Measurements from ENCODE around the gene GPSM3.

Gene GPSM3

GRCh38 chr6:32177788-32178546, 14.5 kb downstream of the GPSM3 start, which contains the start of gene RNF5:
TSS of gene RNF5 (plus strand) at chr6:32178405. CDS start at chr6:32178512, 107 bp downstream.
- peak within 1 kb of the TSS; percentile 96 for H3K4me3 ChIP-seq (ENCODE audit: low read depth, low read length)
- no peaks in the 10 kb centered on the region for H3K9me3 ChIP-seq
- no peaks in the 10 kb centered on the region for H3K27me3 ChIP-seq
- no peaks in the 10 kb centered on the region for H3K36me3 ChIP-seq
- TF ChIP-seq CTCF (IDR thresholded peaks at IDR 0.05; ENCODE audit: low read depth, low read length): no peak
- DNase-seq: peak; percentile 97
- no peaks in the 10 kb centered on the region for H3K4me1 ChIP-seq

GRCh38 chr6:32177183-32177787, 15.2 kb downstream of the GPSM3 start:
- H3K9me3 ChIP-seq: no peaks in the 10 kb centered on the region
- peak; percentile 69 for DNase-seq
- no peaks in the 10 kb centered on the region for H3K4me1 ChIP-seq
- no peak for TF ChIP-seq CTCF (IDR thresholded peaks at IDR 0.05; ENCODE audit: low read depth, low read length)
- H3K4me3 ChIP-seq (ENCODE audit: low read depth, low read length): peak overlapping the region; percentile 96
- no peaks in the 10 kb centered on the region for H3K36me3 ChIP-seq
- H3K27me3 ChIP-seq: no peaks in the 10 kb centered on the region

GRCh38 chr6:32176476-32177182, 15.8 kb downstream of the GPSM3 start:
- Histone ChIP-seq H3K4me1 (no peaks in the 10 kb centered on the region), H3K4me3 (ENCODE audit: low read depth, low read length) (peak overlapping the region; percentile 96), H3K36me3 (no peaks in the 10 kb centered on the region), H3K27me3 (no peaks in the 10 kb centered on the region), H3K9me3 (no peaks in the 10 kb centered on the region)
- DNase-seq: no peak
- no peak for TF ChIP-seq CTCF (IDR thresholded peaks at IDR 0.05; ENCODE audit: low read depth, low read length)

GRCh38 chr6:32175711-32176475, 16.6 kb downstream of the GPSM3 start, which contains the start of gene AGPAT1:
TSS of gene AGPAT1 (minus strand) at chr6:32176084. CDS start at chr6:32171496, 4,588 bp downstream.
- Histone ChIP-seq H3K4me3 (ENCODE audit: low read depth, low read length) (peak within 1 kb of the TSS; percentile 96), H3K27me3 (no peaks in the 10 kb centered on the region), H3K4me1 (no peaks in the 10 kb centered on the region), H3K9me3 (no peaks in the 10 kb centered on the region), H3K36me3 (peaks cover 2% of the 10 kb centered on the region)
- peak; percentile 97 for DNase-seq
- no peak for TF ChIP-seq CTCF (IDR thresholded peaks at IDR 0.05; ENCODE audit: low read depth, low read length)

GRCh38 chr6:32175322-32175710, 17.1 kb downstream of the GPSM3 start:
- TF ChIP-seq CTCF (IDR thresholded peaks at IDR 0.05; ENCODE audit: low read depth, low read length): no peak
- no peaks in the 10 kb centered on the region for H3K9me3 ChIP-seq
- DNase-seq: no peak
- no peaks in the 10 kb centered on the region for H3K27me3 ChIP-seq
- H3K4me1 ChIP-seq: no peaks in the 10 kb centered on the region
- peaks cover 8% of the 10 kb centered on the region for H3K36me3 ChIP-seq
- peak overlapping the region; percentile 96 for H3K4me3 ChIP-seq (ENCODE audit: low read depth, low read length)

Data from BE2C (cell line).